ENCODE data around the gene APOL1.

Gene APOL1

DNA sequence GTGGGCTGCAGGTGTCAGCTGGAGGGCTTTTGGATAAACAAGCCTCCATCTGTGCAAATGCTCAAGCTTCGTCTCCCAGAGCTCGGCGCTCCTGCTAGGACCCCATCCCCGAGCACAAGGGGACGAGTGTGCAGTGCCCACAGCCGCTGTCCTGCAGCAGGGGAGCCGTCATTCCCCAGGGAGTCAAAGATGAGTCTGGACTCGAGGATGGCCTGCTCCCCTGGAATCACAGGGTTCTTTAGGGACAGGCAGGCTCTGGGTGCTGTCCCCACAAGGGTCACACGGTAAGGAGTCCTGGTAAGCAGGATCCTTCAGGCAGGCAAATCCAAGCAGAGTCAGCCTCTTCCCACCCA is 50.2 kb downstream of the APOL1 start:
- DNase-seq: no peak
- Histone ChIP-seq H4K20me1 (ENCODE audit: insufficient read depth, low read length) (no peaks in the 10 kb centered on the region), H3K9me3 (replicated peaks; ENCODE audit: insufficient read depth, low read length) (no peaks in the 10 kb centered on the region), H3K27me3 (replicated peaks; ENCODE audit: insufficient read depth, low read length) (no peaks in the 10 kb centered on the region), H2AFZ (ENCODE audit: low read length) (no peak overlapping the region), H3K4me3 (ENCODE audit: low read length) (no peak overlapping the region), H3F3A (ENCODE audit: insufficient read depth, low read length) (peaks cover 14% of the 10 kb centered on the region), H3K36me3 (replicated peaks; ENCODE audit: insufficient read depth, low read length) (peaks cover 41% of the 10 kb centered on the region), H3K79me2 (ENCODE audit: low read length) (peaks cover 72% of the 10 kb centered on the region), H3K27ac (ENCODE audit: low read length) (no peak overlapping the region), H3K4me1 (ENCODE audit: low read length) (no peaks in the 10 kb centered on the region), H3K9ac (ENCODE audit: low read length) (no peak overlapping the region), H3K4me2 (ENCODE audit: low read depth, low read length) (no peak overlapping the region), H3K9me2 (replicated peaks; ENCODE audit: insufficient read depth, low read length) (no peaks in the 10 kb centered on the region)
- TF ChIP-seq EZH2 (optimal IDR thresholded peaks at IDR 0.05; ENCODE audit: low read depth, low read length): no peak
- TF ChIP-seq, protein P1, sequence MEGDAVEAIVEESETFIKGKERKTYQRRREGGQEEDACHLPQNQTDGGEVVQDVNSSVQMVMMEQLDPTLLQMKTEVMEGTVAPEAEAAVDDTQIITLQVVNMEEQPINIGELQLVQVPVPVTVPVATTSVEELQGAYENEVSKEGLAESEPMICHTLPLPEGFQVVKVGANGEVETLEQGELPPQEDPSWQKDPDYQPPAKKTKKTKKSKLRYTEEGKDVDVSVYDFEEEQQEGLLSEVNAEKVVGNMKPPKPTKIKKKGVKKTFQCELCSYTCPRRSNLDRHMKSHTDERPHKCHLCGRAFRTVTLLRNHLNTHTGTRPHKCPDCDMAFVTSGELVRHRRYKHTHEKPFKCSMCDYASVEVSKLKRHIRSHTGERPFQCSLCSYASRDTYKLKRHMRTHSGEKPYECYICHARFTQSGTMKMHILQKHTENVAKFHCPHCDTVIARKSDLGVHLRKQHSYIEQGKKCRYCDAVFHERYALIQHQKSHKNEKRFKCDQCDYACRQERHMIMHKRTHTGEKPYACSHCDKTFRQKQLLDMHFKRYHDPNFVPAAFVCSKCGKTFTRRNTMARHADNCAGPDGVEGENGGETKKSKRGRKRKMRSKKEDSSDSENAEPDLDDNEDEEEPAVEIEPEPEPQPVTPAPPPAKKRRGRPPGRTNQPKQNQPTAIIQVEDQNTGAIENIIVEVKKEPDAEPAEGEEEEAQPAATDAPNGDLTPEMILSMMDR (IDR thresholded peaks at IDR 0.05; ENCODE audit: low read length): no peak
- TF ChIP-seq EZH2phosphoT487 (IDR thresholded peaks at IDR 0.05; ENCODE audit: low read length): no peak

DNA sequence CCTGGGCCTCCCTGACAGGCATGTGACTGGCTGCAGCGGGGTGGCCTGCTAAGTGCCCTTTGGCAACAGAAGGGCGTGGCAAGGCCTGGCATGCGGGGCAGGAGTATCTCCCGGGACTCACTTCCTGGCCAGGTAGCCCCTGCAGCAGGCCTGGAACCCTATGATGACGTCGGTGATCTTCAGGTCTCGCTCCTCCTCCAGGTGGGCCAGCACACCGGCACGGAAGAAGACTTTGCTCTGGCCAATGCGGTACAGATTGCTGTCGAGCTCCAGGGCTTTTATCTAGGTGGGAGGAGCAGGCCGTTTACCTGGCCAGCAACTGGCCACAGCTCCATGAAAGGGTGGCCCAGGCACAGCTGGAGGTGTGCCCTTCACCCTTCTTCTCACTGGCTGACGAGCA is 50.9 kb downstream of the APOL1 start:
- Histone ChIP-seq H3K4me1 (ENCODE audit: low read length) (no peaks in the 10 kb centered on the region), H3K9me2 (replicated peaks; ENCODE audit: insufficient read depth, low read length) (no peaks in the 10 kb centered on the region), H3K4me3 (ENCODE audit: low read length) (no peak overlapping the region), H3K27me3 (replicated peaks; ENCODE audit: insufficient read depth, low read length) (no peaks in the 10 kb centered on the region), H3K79me2 (ENCODE audit: low read length) (peaks cover 69% of the 10 kb centered on the region), H3K27ac (ENCODE audit: low read length) (no peak overlapping the region), H3K36me3 (replicated peaks; ENCODE audit: insufficient read depth, low read length) (peaks cover 40% of the 10 kb centered on the region), H2AFZ (ENCODE audit: low read length) (no peak overlapping the region), H3F3A (ENCODE audit: insufficient read depth, low read length) (peaks cover 14% of the 10 kb centered on the region), H3K4me2 (ENCODE audit: low read depth, low read length) (no peak overlapping the region), H3K9me3 (replicated peaks; ENCODE audit: insufficient read depth, low read length) (no peaks in the 10 kb centered on the region), H4K20me1 (ENCODE audit: insufficient read depth, low read length) (no peaks in the 10 kb centered on the region), H3K9ac (ENCODE audit: low read length) (no peak overlapping the region)
- TF ChIP-seq EZH2 (optimal IDR thresholded peaks at IDR 0.05; ENCODE audit: low read depth, low read length): no peak
- TF ChIP-seq EZH2phosphoT487 (IDR thresholded peaks at IDR 0.05; ENCODE audit: low read length): no peak
- TF ChIP-seq, protein P1 (IDR thresholded peaks at IDR 0.05; ENCODE audit: low read length): no peak
- DNase-seq: no peak

DNA sequence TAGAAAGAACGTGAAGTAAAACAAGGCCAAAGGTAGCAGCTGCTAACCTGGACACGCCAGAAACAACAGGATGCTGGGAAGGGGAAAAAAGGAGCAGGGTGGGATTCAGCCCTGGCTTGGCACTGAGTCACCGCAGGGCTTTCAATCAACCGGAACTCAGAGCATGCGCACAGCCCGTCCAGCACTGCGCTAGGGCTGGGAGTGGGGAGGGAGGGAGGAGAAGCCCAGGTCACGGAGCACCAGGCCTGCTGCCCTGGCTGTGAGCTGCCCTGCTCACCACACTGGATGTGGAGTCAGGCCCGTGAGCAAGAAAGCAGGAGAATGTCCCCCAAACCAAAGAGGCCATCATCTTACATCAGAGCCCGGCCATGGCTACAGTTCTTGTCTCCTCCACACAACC is 51.5 kb downstream of the APOL1 start:
- H3K4me1 ChIP-seq (ENCODE audit: low read length): no peaks in the 10 kb centered on the region
- H3K79me2 ChIP-seq (ENCODE audit: low read length): peaks cover 69% of the 10 kb centered on the region
- H3K4me2 ChIP-seq (ENCODE audit: low read depth, low read length): no peak overlapping the region
- H3K9me3 ChIP-seq (replicated peaks; ENCODE audit: insufficient read depth, low read length): no peaks in the 10 kb centered on the region
- no peak overlapping the region for H3K4me3 ChIP-seq (ENCODE audit: low read length)
- no peaks in the 10 kb centered on the region for H3K27me3 ChIP-seq (replicated peaks; ENCODE audit: insufficient read depth, low read length)
- H3K36me3 ChIP-seq (replicated peaks; ENCODE audit: insufficient read depth, low read length): peaks cover 42% of the 10 kb centered on the region
- H2AFZ ChIP-seq (ENCODE audit: low read length): no peak overlapping the region
- H3K9me2 ChIP-seq (replicated peaks; ENCODE audit: insufficient read depth, low read length): no peaks in the 10 kb centered on the region
- no peak overlapping the region for H3K9ac ChIP-seq (ENCODE audit: low read length)
- no peaks in the 10 kb centered on the region; the same call in 1 of the 2 replicates for H4K20me1 ChIP-seq (ENCODE audit: insufficient read depth, low read length)
- TF ChIP-seq, protein P1 (IDR thresholded peaks at IDR 0.05; ENCODE audit: low read length): no peak
- TF ChIP-seq EZH2phosphoT487 (IDR thresholded peaks at IDR 0.05; ENCODE audit: low read length) (no peak), EZH2 (optimal IDR thresholded peaks at IDR 0.05; ENCODE audit: low read depth, low read length) (no peak)
- H3K27ac ChIP-seq (ENCODE audit: low read length): no peak overlapping the region
- peaks cover 14% of the 10 kb centered on the region for H3F3A ChIP-seq (ENCODE audit: insufficient read depth, low read length)
- DNase-seq: no peak

All from MM.1S (cell line).